GM19328 (cell line): ENCODE measurements around the gene GANC.

Experiments
- ATAC-seq: cut with Tn5 transposase; IDR thresholded peaks from one replicate; pipeline ENCODE4 v1.9.1; 2021; ENCODE audit warnings: mild to moderate bottlenecking, moderate library complexity; ENCODE audit not compliant: unreplicated experiment

GANC gene

DNA sequence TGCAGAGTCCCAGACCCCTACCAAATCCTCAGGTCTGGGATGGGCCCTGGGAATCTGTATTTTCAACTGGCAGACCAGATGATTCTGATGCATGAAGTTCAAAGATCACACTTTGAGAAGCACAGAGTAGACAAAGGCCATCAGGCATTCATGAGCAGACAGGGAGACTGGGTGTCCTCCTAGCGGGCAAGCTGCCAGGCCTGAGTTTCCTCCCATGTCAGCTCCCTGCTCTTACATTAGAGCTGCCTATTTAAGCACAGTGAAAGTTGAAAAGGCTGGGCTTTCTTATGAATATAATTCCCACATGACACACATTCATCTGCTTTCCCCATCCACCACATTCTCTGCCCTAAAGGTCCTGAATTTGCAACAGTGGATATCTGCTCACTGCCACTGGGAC lies 100.3 kb downstream of the GANC start:
- no peak for ATAC-seq

DNA sequence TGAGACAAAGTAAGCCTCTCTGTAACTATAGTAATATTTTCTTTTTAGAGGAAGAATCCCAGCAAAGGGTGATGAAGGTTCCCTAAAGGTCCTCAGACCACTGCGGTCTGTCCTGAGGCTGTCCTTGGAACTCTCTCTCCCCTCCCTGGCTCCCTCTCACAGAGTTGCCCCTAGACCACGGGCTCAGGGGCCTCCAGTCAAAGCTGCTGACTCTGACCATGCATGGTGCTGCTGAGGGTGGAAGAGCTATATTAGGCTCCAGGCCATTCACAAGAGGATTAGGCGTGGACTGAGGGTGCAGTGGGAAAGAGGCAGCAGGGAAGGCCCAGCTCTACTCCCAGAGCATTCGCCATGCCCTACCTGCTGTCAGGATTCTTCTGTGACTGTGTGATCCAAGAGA lies 100.9 kb downstream of the GANC start:
- ATAC-seq = no peak

DNA sequence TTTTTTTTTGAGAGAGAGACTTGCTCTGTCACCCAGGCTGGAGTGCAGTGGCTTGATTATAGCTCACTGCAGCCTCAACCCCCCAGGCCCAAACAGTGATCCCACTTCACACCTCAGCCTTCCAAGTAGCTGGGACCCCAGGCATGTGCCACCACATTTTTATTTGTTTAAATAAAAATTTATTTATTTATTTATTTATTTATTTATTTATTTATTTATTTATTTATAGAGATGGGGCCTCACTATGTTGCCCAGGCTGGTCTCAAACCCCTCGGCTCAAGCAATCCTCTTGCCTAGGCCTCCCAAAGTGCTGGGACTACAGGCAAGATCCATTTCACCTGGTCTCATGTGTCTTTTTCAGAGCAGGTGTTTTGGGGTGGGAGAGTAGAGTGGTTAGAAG lies 101.8 kb downstream of the GANC start:
- ATAC-seq = no peak

DNA sequence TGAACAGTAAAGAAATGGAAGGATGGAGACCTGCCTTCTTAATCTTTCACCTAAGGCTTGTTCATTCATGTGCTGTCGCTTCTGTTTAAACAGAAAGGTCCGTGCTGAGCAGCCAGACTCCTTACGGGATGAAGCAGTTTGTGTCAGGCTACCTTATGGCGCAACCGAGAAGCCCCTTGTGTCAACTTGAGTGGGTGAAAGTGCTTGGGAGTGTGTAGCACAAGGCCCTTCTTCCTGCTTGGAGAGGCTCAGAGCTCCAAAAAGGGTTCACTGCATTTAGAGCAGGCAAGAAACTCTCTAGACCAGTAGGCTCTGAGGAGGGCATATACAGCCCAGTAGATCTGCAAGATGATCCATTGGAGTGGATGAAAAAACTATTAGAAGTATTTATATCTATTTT lies 102.3 kb downstream of the GANC start:
- no peak for ATAC-seq

DNA sequence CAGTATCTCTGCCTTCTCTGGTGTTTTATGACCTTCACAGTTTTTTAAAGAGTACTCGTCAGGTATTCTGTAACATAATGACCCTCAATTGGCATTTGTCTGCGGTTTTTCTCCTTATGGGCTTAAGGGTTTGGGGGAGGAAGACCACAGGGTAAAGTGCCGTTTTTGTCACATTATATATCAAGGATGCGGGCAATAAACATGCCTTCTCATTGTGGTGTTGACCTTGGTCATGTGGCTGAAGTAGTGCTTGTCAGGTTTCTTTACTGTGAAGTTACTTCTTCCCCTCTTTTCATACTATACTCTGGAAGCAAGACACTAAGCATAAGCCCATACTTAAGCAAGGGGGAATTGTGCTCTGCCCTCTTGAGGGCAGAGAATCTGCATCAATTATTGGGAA lies 102.9 kb downstream of the GANC start:
- ATAC-seq = no peak

DNA sequence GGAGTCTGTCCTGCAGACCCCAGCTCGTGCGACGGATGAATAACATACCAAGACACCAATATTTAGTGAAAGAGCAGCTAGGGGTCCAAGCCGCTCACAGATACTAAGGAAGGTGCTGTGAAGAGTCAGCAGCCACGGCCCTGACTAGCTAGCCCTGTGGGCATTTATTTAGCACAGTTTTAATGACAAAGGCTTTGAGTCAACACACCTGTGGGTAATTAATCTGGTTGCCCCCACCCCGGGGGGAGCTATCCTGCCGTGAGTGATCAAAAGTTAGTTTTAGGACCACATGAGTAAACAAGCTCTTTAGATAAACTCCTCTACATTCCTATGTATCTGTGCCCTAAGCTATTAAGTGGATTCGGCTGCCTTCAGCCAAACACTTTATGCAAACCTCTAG lies 105.0 kb downstream of the GANC start:
- ATAC-seq = no peak

DNA sequence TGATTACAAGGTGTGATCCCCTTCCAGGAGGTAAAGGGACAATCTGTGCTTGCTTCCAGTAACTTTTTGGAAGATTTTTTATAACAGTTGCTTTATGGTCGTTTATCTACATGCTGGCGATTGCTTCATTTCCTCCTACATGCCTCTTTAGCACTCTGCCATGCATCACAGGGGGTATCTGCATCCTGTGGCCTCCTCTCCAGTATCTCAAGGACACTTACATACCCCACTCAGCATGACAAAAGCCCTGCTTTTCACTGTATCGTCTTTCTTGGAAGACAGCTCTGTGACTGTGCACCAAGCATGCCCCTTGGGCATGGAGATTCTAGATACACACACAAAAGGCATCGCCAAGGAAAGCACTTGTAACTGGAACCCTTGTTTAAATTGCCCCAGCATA lies 111.6 kb downstream of the GANC start:
- no peak for ATAC-seq

DNA sequence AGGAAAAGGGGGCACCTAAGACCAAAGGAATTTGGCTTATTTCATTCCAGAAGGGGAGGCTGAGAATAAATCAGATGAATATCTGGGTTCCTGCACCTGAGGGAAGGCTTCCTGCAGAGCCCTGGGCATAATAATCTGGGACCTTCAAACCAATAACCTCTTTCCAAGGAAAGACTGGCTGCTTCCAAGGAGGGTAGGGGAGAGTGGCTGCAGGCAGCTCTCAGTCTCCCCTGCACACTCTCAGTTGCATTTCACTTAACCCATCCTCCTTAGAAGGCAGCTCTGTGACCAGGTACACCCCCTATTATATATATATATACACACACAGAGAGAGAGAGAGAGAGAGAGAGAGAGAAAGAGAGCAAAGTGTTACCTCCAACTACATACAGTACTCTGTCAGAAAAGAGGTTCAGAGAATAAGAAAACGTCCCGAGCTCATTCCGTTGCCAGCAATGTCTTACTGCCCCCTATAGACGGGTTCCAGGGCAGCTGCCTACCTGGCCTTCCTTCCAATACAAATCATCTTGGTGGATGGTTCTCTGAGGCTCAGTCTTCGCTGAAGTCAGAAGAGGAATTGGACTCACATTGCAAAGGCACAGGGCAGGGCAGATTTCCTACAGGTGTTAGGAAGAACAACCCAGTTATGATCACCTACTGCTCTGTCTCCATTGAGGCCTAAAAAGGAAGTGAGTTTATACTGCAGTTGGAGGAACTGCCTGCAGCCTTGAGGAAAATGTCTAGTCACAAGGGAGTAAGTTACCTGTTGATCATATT lies 112.4 kb downstream of the GANC start:
- ATAC-seq = no peak

DNA sequence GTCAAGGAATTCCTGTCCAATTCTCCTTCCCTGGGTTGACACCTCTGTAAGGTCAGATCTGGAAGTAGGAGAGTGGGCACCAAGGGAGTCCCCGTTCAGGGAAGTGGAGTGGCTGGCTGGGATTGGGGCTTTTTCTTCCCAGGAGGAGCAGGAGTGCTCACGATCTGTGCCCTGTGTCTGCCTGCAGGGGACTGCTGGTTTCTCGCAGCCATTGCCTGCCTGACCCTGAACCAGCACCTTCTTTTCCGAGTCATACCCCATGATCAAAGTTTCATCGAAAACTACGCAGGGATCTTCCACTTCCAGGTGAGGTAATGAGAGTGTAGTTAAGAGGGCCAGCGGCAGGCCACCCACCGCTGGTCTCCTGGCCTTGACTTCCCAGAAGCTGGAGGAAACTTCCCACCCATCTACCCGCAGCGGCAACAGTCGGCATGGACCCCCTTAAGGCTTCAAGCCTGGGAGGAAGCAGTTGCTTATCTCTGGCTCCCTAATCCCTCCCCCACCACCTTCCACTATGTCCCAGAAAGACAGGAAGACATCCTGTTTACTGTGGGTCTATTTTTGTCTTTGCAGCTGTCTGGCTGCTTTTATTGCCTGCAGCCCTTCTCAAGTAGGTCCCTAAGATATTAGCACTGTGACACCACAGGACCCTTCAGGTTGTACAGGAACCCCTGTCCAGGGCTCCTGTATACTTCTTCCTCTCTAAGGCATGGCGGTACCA lies 113.1 kb downstream of the GANC start:
- ATAC-seq = no peak

DNA sequence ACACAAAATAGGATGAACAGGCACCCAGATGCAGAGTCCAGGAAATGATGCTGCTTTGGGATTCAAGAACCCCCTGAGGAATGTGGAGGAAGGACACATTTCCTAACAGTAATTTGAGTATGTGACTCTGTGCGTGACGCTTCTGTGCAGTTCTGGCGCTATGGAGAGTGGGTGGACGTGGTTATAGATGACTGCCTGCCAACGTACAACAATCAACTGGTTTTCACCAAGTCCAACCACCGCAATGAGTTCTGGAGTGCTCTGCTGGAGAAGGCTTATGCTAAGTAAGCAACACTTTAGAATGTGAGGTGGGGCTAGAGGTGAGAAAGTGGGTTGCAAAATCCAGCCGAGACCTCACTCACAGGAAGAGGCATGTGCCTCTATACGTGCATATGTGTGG lies 114.6 kb downstream of the GANC start:
- ATAC-seq = no peak

DNA sequence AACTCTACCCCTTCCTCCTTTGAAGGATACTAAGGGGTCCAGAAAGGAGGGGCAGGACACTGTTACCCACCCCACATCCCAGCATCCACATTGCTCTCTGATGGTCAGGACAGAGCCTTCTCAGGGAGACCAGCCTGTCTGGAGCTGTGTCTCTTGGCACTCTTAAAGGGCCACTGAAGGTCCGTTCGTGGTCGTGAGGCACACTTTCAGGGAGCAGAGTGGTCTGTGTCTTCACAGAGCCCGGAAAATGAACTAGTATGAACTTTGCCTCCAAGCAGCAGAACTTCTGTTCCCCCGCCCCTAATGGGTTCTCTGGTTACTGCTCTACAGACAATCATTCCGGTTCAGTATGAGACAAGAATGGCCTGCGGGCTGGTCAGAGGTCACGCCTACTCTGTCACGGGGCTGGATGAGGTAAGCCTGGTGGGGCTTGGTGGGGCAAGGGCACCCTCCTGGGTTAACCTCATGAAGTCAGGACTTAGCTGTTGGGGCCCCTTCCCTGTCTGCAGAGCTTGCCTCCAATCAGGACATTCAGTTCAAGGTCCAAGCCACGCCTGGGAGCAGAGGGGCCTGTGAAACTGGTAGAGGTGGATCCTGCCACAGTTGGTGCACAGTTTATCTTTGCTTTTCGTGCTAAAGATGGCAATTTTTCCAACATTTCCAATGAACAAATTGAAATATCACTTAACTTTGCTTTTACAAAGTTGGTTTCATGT lies 119.5 kb downstream of the GANC start:
- ATAC-seq = no peak

DNA sequence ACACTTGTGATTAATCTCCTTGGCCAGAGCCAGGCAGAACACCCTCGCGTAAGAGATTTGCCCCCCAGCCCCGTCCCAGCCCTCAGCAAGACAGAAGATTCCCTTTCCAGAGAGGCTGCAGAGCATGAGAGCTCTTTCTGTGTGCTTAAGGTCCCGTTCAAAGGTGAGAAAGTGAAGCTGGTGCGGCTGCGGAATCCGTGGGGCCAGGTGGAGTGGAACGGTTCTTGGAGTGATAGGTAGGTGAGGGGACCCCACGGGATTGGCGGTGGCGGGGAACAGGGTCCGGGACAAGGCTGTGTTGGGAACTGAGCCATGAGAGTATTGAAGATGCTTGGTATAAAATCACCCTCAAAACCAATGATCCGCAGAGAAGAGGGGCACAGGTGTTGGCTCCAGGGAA lies 121.1 kb downstream of the GANC start:
- no peak for ATAC-seq

DNA sequence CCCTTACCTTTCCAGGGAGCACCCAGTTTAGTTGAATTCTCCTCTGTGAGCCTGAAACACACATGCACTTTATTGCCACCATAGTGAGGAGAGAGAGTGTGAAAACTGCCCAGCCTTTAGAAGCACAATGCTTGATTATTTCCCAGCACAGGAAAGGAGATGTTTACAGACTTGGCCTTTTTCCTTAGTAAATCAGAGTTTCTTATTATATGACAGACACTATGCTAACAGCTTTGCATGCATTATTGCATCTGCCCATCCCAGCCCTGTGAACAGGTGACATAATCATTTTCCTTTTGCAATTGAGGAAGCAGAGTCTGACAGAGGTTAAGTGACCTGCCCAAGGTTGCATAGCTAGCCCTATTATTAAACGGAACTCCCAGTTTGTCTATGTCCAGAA lies 122.8 kb downstream of the GANC start:
- ATAC-seq = no peak

DNA sequence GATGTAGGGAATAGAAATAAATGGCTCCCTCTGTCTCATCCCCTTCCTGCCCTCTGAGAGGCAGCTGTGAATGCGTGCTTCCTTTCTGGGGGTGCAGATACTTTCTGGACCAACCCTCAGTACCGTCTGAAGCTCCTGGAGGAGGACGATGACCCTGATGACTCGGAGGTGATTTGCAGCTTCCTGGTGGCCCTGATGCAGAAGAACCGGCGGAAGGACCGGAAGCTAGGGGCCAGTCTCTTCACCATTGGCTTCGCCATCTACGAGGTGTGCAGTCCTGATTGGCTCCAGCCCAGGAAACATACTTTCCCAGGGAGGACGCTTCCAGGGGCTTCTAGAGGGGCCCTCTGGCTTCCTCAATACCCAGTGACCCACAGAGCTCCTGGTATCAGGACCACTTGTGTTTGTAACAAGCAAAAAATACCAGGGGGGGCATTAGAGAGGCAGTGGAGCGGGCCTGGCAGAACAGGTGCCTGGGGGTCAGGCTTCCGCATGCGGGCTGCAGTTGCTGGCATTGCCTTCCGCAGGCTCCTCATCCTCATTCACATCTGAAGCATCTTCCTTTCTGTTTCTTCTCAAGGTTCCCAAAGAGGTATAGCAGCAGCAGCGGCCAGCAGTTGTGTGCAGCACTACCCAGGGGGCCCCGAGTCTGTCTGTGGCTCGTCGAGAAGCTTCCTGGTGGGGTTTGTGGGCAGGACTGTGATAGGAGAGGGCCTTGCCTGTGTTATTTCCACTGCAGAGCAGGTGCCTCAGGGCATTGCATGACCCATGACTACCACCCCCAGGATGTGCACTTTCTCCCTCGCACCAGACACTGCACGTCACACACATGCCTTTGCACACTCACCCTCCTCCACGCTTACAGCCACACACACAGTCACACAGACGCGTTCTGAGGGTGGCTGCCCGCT lies 128.8 kb downstream of the GANC start:
- no peak for ATAC-seq

DNA sequence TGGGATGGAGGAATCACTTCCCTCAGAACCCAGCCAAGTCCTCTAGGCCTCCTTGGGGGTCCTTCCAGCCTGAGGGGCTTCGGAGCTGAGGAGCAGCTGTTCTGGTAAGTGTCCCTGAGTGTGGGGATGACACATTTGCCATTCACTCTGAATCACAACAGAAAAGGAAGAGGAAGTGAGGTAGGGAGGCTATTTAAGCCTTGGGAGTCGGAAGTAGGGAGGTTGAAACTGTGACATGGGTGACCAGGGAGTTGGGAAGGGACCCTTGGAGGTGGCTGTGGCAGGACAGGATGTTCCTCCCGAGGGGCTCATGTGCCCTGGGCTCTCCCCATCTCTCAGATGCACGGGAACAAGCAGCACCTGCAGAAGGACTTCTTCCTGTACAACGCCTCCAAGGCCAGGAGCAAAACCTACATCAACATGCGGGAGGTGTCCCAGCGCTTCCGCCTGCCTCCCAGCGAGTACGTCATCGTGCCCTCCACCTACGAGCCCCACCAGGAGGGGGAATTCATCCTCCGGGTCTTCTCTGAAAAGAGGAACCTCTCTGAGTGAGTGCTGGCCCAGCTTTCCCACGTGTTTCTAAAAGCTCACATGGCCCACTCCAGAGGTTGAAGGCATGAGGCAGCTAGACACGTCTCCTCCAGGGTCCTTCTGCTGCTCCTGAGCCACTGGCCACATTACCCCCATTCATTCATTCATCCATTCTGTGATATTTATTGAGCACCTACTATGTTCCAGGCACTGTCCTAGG lies 129.6 kb downstream of the GANC start:
- ATAC-seq = no peak

DNA sequence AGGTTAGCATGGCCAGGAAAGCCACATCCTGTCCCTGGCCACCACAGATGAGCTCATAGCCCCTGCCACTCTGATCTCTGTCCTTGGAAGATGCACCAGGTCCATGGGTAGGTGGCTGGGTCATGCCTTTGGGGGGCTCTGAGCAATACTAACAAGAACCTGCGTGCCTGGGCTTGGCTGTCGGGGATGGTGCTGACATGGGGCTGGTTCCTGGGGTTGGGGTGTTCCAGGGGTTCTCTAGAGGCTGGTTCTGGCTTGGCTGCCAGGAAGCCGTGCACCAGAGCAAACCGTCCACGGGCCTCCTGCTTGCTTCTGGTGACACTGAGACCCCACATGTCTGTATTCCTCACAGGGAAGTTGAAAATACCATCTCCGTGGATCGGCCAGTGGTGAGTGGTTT lies 130.4 kb downstream of the GANC start:
- no peak for ATAC-seq

DNA sequence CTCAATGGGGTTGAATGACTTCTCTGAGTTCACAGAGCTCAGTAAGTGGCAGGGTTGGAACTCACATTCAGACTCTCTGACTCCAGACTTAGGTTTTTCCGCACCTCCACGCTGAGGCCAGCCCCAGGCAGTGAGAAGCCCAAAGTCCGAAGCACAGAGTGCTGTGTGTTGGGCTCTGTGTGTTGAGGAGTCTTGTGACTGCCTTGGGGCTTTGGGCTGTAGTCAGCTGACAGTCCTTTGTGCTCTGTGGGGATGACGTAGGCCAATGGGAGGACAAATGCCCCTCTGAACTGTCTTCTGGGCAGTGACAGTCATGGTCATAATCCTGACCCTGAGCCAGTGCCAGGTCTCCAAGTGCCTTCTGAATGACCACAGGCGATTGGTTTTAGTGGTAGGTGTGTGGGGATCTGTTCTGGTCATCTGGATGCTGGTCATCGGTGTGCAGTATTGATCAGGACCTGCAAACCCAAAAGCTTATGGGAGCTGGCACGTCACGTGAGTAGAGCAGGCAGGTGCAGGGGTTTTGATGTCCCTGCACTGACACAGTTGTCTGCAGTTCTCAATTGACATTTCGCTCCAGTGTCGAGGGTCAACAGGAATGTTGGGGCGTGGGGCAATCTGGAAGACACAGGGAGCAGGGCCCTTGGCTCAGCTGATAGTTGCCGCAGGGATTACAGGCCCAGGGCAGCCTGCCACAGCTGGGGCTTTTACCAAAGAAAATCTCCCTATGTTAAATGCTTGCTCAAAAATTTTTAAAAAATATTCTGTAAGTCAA lies 131.6 kb downstream of the GANC start:
- no peak for ATAC-seq

DNA sequence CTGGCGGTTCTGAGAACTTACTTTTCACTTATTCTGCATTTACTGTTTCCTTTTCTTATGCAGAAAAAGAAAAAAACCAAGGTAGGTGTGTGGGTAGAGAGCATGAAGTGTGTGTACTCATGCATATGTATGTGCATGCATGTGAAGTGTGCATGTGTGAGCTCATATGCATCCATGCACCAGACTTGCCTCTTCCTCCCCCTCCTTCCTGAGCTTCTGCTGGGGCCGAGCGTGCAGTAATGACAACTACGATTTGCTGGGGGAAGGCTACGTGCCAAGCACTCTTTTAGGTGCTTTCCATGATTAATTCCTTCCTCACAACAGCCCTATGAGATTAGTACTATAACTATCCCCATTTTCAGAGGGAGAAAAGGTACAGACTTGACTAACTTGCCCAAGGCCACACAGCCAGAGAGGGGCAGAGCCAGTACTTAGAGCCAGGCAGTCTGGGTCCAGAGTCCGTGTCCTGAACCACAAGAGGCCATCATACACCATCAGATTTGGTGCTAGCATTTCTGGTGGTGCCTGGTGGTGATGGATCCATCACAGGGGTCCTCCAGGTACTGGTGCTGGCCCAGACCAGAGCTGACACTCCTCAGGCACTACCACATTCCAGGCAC lies 133.0 kb downstream of the GANC start:
- no peak for ATAC-seq
